Hematopoietic multipotent progenitor cell treated with erythropoietin and hydrocortisone succinate and interleukin-3 and kit ligand, for 8 days (in vitro differentiated cells): ENCODE measurements around the gene ACMSD.
"Not testable (repeated sequence)": the region's sequence is repeated elsewhere in the genome, so short reads cannot be mapped to it uniquely, and the experiment has no call there.

Experiments
- DNase-seq: peaks from one replicate; pipeline ENCODE4 v3.0.0-alpha.2; 2015

ACMSD gene

GRCh38 chr2:134855709-134856108, 17.3 kb downstream of the ACMSD start:
- no peak for DNase-seq

- no peak for DNase-seq
Measured at GRCh38 chr2:134858245-134858644, 19.8 kb downstream of the ACMSD start.

GRCh38 chr2:134861173-134861572, 22.8 kb downstream of the ACMSD start:
- DNase-seq = no peak

- DNase-seq = no peak
Measured at GRCh38 chr2:134862069-134862468, 23.7 kb downstream of the ACMSD start.

- no peak for DNase-seq
Measured at GRCh38 chr2:134862674-134863073, 24.3 kb downstream of the ACMSD start.

GRCh38 chr2:134863446-134863845, 25.0 kb downstream of the ACMSD start:
- DNase-seq = no peak

GRCh38 chr2:134865067-134865787, 26.8 kb downstream of the ACMSD start:
- DNase-seq = no peak

- no peak for DNase-seq
Measured at GRCh38 chr2:134866498-134867099, 28.2 kb downstream of the ACMSD start.

- no peak for DNase-seq
Measured at GRCh38 chr2:134869946-134870736, 31.7 kb downstream of the ACMSD start.

- DNase-seq = no peak
Measured at GRCh38 chr2:134873152-134873551, 34.7 kb downstream of the ACMSD start.

GRCh38 chr2:134875309-134875708, 36.9 kb downstream of the ACMSD start:
- DNase-seq = no peak

GRCh38 chr2:134882773-134883172, 44.4 kb downstream of the ACMSD start:
- no peak for DNase-seq

- DNase-seq = no peak
Measured at GRCh38 chr2:134883552-134884293, 45.3 kb downstream of the ACMSD start.

- no peak for DNase-seq
Measured at GRCh38 chr2:134884435-134884834, 46.0 kb downstream of the ACMSD start.

GRCh38 chr2:134892282-134893035, 54.0 kb downstream of the ACMSD start:
- no peak for DNase-seq

- peak; percentile 13 for DNase-seq
Measured at GRCh38 chr2:134897932-134898331, 59.5 kb downstream of the ACMSD start.

- DNase-seq = no peak
Measured at GRCh38 chr2:134899204-134899603, 60.8 kb downstream of the ACMSD start.

- no peak for DNase-seq
Measured at GRCh38 chr2:134900151-134900550, 61.7 kb downstream of the ACMSD start.

- not testable (repeated sequence) for DNase-seq
Measured at GRCh38 chr2:134903701-134904100, 65.3 kb downstream of the ACMSD start.

- no peak for DNase-seq
Measured at GRCh38 chr2:134905168-134905567, 66.8 kb downstream of the ACMSD start.

- DNase-seq = no peak
Measured at GRCh38 chr2:134906726-134907125, 68.3 kb downstream of the ACMSD start.

GRCh38 chr2:134907441-134908116, 69.2 kb downstream of the ACMSD start:
- DNase-seq = not testable (repeated sequence)
